Neural cell (in vitro differentiated cells): Measurements from ENCODE around the gene DST. TPM values are rescaled to one million over a fixed set of nuclear protein-coding genes. Genes with fewer than 3 reads are reported as not detected.

ENCODE experiments used
- H2AFZ ChIP-seq: fragments of 200-600, 300-800 bp; sonication (generic), shearing (Covaris generic); 2 replicates; pipeline ENCODE4 v1.6.0; 2014; ENCODE audit warnings: low read depth, mild to moderate bottlenecking, antibody characterized with exemption, low read length, moderate library complexity
- H3F3A ChIP-seq: fragments of 200-600 bp; shearing (Covaris generic); 2 replicates; pipeline ENCODE4 v1.6.1; 2016; ENCODE audit warnings: mild to moderate bottlenecking, moderate library complexity, mixed read lengths, antibody characterized with exemption, low read length; ENCODE audit not compliant: insufficient read depth, poor library complexity, severe bottlenecking
- H3K27ac ChIP-seq: fragments of 200-600, 300-800 bp; sonication (generic), shearing (Covaris generic); 2 replicates; pipeline ENCODE4 v1.5.1; 2014; ENCODE audit warnings: mild to moderate bottlenecking, low read length, moderate library complexity
- H3K27me3 ChIP-seq: fragments of 300-800, 200-600 bp; sonication (generic), shearing (Covaris generic); 2 replicates; pipeline ENCODE4 v1.6.0; 2014; ENCODE audit warnings: mild to moderate bottlenecking, low read depth, low read length, moderate library complexity; ENCODE audit not compliant: insufficient read depth
- H3K36me3 ChIP-seq: fragments of 300-800, 200-600 bp; sonication (generic), shearing (Covaris generic); 2 replicates; pipeline ENCODE4 v1.5.1; 2014; ENCODE audit warnings: mild to moderate bottlenecking, antibody characterized with exemption, low read length, moderate library complexity; ENCODE audit not compliant: insufficient read depth
- H3K4me2 ChIP-seq: fragments of 300-800, 200-600 bp; sonication (generic), shearing (Covaris generic); 2 replicates; pipeline ENCODE4 v1.6.0; 2014; ENCODE audit warnings: mild to moderate bottlenecking, low read length
- H3K4me3 ChIP-seq: fragments of 300-800, 200-600 bp; sonication (generic), shearing (Covaris generic); 2 replicates; pipeline ENCODE4 v1.5.1; 2014; ENCODE audit warnings: mild to moderate bottlenecking, low read length, moderate library complexity
- H3K79me2 ChIP-seq: fragments of 200-600 bp; shearing (Covaris generic); replicated peaks from 2 replicates; pipeline ENCODE4 v1.6.0; 2014; ENCODE audit warnings: mild to moderate bottlenecking, low read length, moderate library complexity; ENCODE audit not compliant: insufficient read depth
- H3K9ac ChIP-seq: fragments of 300-800, 200-600 bp; sonication (generic), shearing (Covaris generic); 2 replicates; pipeline ENCODE4 v1.6.1; 2016; ENCODE audit warnings: mild to moderate bottlenecking, low read length, mixed read lengths
- H3K9me2 ChIP-seq: fragments of 200-600 bp; shearing (Covaris generic); 2 replicates; pipeline ENCODE4 v1.6.1; 2016; ENCODE audit warnings: mild to moderate bottlenecking, low read length, mixed read lengths; ENCODE audit not compliant: insufficient read depth
- H3K9me3 ChIP-seq: fragments of 200-600, 300-800 bp; sonication (generic), shearing (Covaris generic); 2 replicates; pipeline ENCODE4 v1.6.1; 2016; ENCODE audit warnings: mild to moderate bottlenecking, mixed run types, low read length, moderate library complexity, mixed read lengths
- H4K20me1 ChIP-seq: fragments of 200-600 bp; shearing (Covaris generic); 2 replicates; pipeline ENCODE4 v1.6.1; 2016; ENCODE audit warnings: mild to moderate bottlenecking, mixed run types; ENCODE audit not compliant: insufficient read depth
- EP300 ChIP-seq: fragments of 450-650 bp; conservative IDR thresholded peaks from 2 replicates; pipeline ENCODE4 v1.6.1; 2014; ENCODE audit warnings: antibody characterized with exemption, mild to moderate bottlenecking, moderate library complexity; ENCODE audit not compliant: poor library complexity, severe bottlenecking
- EZH2 ChIP-seq: fragments of 200-600, 300-800 bp; shearing (Covaris generic), sonication (generic); IDR thresholded peaks from 2 replicates; pipeline ENCODE4 v1.6.1; 2014; ENCODE audit warnings: antibody characterized with exemption, low read length, borderline replicate concordance, mild to moderate bottlenecking; ENCODE audit not compliant: insufficient read depth, poor library complexity, severe bottlenecking
- MXI1 ChIP-seq: fragments of 450-650 bp; conservative IDR thresholded peaks from 2 replicates; pipeline ENCODE4 v1.6.1; 2014; ENCODE audit warnings: antibody characterized with exemption, mild to moderate bottlenecking; ENCODE audit not compliant: poor library complexity, severe bottlenecking
- POLR2AphosphoS5 ChIP-seq: IDR thresholded peaks from 2 replicates; pipeline ENCODE4 v1.6.1; 2012
- RAD21 ChIP-seq: fragments of 450-650 bp; conservative IDR thresholded peaks from 2 replicates; pipeline ENCODE4 v1.6.1; 2014; ENCODE audit warnings: antibody characterized with exemption, mild to moderate bottlenecking, moderate library complexity
- SMC3 ChIP-seq: fragments of 450-650 bp; conservative IDR thresholded peaks from 2 replicates; pipeline ENCODE4 v1.6.1; 2014; ENCODE audit warnings: antibody characterized with exemption, mild to moderate bottlenecking, moderate library complexity; ENCODE audit not compliant: poor library complexity
- TAF1 ChIP-seq: IDR thresholded peaks from 2 replicates; pipeline ENCODE4 v1.6.1; 2012; ENCODE audit warnings: low read depth
- polyA plus RNA-seq: library from polyadenylated mRNA; depleted of rRNA; stranded (reverse); fragments of >200 nt; gene quantifications from 2 replicates; pipeline ENCODE4 v1.2.3, GENCODE V29; 2014
- TF ChIP-seq, protein P1 (sequence below): fragments of 450-650 bp; IDR thresholded peaks from 2 replicates; pipeline ENCODE4 v1.5.1; 2014; ENCODE audit warnings: antibody characterized with exemption, mild to moderate bottlenecking, moderate library complexity; ENCODE audit not compliant: poor library complexity, severe bottlenecking
- TF ChIP-seq, protein P2 (sequence below): IDR thresholded peaks from 2 replicates; pipeline ENCODE4 v1.6.1; 2012; ENCODE audit warnings: borderline replicate concordance

The DST gene
- polyA plus RNA-seq, 1 donor from 2014 or later = 118 TPM

DNA sequence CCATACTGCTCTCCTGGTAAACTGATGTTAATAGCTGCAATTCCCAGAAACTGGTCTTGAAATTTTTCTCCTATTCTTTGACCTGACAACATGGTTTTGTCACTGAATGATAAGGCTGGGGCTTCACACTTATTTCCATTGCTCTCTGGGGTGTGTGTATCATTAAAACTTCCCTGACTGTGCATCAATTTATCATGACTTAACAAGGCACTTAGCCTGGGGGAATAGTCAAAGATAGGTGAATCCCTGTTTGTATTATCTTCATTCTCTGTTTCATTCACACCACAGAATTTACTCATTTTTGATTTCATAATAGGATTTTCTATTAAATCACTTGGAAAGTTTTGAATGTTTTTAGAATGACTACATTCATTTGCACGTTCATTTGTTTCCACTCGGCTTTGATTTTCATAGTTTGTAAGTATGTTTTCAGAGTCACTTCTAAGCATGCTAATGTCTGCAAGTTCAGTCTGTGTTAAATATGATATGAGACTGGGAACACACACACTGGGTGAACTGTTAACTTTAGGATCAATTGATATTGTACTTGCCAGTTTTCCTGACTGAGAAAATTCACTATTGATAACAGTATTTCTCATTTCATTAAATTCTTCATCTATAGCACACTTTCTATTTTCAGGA, 35.5 kb downstream of the DST start:
- no peak overlapping the region for H3K27ac ChIP-seq
- H3K9me2 ChIP-seq = no peaks in the 10 kb centered on the region
- H3K4me2 ChIP-seq = no peak overlapping the region
- H2AFZ ChIP-seq = no peak overlapping the region
- H3K4me3 ChIP-seq = no peak overlapping the region
- H4K20me1 ChIP-seq = no peaks in the 10 kb centered on the region
- H3K36me3 ChIP-seq = peaks cover 11% of the 10 kb centered on the region
- H3K9ac ChIP-seq = no peak overlapping the region
- TF ChIP-seq, protein P1, sequence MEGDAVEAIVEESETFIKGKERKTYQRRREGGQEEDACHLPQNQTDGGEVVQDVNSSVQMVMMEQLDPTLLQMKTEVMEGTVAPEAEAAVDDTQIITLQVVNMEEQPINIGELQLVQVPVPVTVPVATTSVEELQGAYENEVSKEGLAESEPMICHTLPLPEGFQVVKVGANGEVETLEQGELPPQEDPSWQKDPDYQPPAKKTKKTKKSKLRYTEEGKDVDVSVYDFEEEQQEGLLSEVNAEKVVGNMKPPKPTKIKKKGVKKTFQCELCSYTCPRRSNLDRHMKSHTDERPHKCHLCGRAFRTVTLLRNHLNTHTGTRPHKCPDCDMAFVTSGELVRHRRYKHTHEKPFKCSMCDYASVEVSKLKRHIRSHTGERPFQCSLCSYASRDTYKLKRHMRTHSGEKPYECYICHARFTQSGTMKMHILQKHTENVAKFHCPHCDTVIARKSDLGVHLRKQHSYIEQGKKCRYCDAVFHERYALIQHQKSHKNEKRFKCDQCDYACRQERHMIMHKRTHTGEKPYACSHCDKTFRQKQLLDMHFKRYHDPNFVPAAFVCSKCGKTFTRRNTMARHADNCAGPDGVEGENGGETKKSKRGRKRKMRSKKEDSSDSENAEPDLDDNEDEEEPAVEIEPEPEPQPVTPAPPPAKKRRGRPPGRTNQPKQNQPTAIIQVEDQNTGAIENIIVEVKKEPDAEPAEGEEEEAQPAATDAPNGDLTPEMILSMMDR = no peak
- TF ChIP-seq EP300 (no peak), EZH2 (no peak), MXI1 (no peak), SMC3 (no peak), TAF1 (no peak), POLR2AphosphoS5 (no peak), RAD21 (no peak)
- TF ChIP-seq, protein P2, sequence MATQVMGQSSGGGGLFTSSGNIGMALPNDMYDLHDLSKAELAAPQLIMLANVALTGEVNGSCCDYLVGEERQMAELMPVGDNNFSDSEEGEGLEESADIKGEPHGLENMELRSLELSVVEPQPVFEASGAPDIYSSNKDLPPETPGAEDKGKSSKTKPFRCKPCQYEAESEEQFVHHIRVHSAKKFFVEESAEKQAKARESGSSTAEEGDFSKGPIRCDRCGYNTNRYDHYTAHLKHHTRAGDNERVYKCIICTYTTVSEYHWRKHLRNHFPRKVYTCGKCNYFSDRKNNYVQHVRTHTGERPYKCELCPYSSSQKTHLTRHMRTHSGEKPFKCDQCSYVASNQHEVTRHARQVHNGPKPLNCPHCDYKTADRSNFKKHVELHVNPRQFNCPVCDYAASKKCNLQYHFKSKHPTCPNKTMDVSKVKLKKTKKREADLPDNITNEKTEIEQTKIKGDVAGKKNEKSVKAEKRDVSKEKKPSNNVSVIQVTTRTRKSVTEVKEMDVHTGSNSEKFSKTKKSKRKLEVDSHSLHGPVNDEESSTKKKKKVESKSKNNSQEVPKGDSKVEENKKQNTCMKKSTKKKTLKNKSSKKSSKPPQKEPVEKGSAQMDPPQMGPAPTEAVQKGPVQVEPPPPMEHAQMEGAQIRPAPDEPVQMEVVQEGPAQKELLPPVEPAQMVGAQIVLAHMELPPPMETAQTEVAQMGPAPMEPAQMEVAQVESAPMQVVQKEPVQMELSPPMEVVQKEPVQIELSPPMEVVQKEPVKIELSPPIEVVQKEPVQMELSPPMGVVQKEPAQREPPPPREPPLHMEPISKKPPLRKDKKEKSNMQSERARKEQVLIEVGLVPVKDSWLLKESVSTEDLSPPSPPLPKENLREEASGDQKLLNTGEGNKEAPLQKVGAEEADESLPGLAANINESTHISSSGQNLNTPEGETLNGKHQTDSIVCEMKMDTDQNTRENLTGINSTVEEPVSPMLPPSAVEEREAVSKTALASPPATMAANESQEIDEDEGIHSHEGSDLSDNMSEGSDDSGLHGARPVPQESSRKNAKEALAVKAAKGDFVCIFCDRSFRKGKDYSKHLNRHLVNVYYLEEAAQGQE = no peak
- H3F3A ChIP-seq = no peaks in the 10 kb centered on the region
- no peaks in the 10 kb centered on the region for H3K9me3 ChIP-seq
- no peaks in the 10 kb centered on the region for H3K27me3 ChIP-seq
- H3K79me2 ChIP-seq = no peaks in the 10 kb centered on the region

DNA sequence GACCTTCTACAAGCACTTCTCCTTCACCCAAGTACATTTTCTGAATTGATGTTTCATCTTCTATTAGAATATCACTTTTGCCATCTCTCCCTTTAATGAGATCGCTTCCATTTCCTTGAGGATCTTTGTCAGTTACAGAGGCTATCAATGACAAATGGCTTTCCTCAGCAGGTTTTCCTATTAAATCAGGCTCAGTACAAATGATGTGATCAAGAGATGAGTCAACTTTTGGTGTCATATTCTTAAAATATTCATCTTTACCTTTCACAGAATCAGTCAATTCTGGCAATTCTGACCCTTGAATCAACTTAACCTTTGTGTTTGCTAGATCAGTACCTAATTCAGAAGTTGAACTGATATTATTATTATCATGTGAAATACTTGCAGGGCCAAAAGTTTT, 37.3 kb downstream of the DST start:
- no peak overlapping the region for H3K4me2 ChIP-seq
- no peaks in the 10 kb centered on the region for H4K20me1 ChIP-seq
- TF ChIP-seq EZH2 = no peak
- TF ChIP-seq RAD21 = no peak
- TF ChIP-seq, protein P1 = no peak
- TF ChIP-seq EP300 = no peak
- TF ChIP-seq TAF1 = no peak
- TF ChIP-seq, protein P2 = no peak
- no peak for TF ChIP-seq SMC3
- TF ChIP-seq MXI1 = no peak
- TF ChIP-seq POLR2AphosphoS5 = no peak
- no peak overlapping the region for H3K9ac ChIP-seq
- H2AFZ ChIP-seq = no peak overlapping the region
- no peaks in the 10 kb centered on the region for H3K27me3 ChIP-seq
- no peaks in the 10 kb centered on the region for H3F3A ChIP-seq
- no peak overlapping the region for H3K4me3 ChIP-seq
- H3K27ac ChIP-seq = no peak overlapping the region
- no peaks in the 10 kb centered on the region for H3K9me2 ChIP-seq
- no peaks in the 10 kb centered on the region for H3K9me3 ChIP-seq
- H3K36me3 ChIP-seq = peaks cover 14% of the 10 kb centered on the region
- H3K79me2 ChIP-seq = no peaks in the 10 kb centered on the region
